GM21515 (cell line): ENCODE data around the gene NSFL1C.

Experiments
- ATAC-seq: cut with Tn5 transposase; IDR thresholded peaks from one replicate; pipeline ENCODE4 v1.9.1; 2021; ENCODE audit not compliant: unreplicated experiment

NSFL1C gene

GRCh38 chr20:1486566-1486965 is 19.9 kb upstream of the NSFL1C start:
- ATAC-seq, result no peak

GRCh38 chr20:1484438-1485116 is 17.9 kb upstream of the NSFL1C start:
- no peak for ATAC-seq

GRCh38 chr20:1479831-1480595 is 13.4 kb upstream of the NSFL1C start:
- ATAC-seq, result no peak

GRCh38 chr20:1478566-1478965 is 11.9 kb upstream of the NSFL1C start:
- no peak for ATAC-seq

GRCh38 chr20:1477896-1478490 is 11.3 kb upstream of the NSFL1C start:
- no peak for ATAC-seq

GRCh38 chr20:1474817-1475603 is 8.4 kb upstream of the NSFL1C start:
- ATAC-seq, result no peak

GRCh38 chr20:1474325-1474724 is 7.7 kb upstream of the NSFL1C start:
- no peak for ATAC-seq

- no peak for ATAC-seq
Observed at GRCh38 chr20:1473246-1474220, 6.9 kb upstream of the NSFL1C start.

GRCh38 chr20:1472556-1473245 is 6.1 kb upstream of the NSFL1C start:
- ATAC-seq, result no peak

GRCh38 chr20:1471242-1471641 is 4.6 kb upstream of the NSFL1C start:
- ATAC-seq, result no peak

- no peak for ATAC-seq
Observed at GRCh38 chr20:1469925-1470571, 3.4 kb upstream of the NSFL1C start.

GRCh38 chr20:1469306-1469905 is 2.8 kb upstream of the NSFL1C start:
- no peak for ATAC-seq

GRCh38 chr20:1468117-1468624 is 1.5 kb upstream of the NSFL1C start:
- ATAC-seq, result no peak

GRCh38 chr20:1467355-1468116 is 887 bp upstream of the NSFL1C start:
- no peak for ATAC-seq

GRCh38 chr20:1467082-1467354 is 369 bp upstream of the NSFL1C start:
- no peak for ATAC-seq

- ATAC-seq, result no peak
Observed at GRCh38 chr20:1465470-1466210, 1.0 kb downstream of the NSFL1C start.

- no peak for ATAC-seq
Observed at GRCh38 chr20:1463971-1464570, 2.6 kb downstream of the NSFL1C start.
